Keratinocyte (primary cell): Measurements from ENCODE around the gene PRR4.

Experiments used
- CTCF ChIP-seq, 3 experiments: IDR thresholded peaks in 1 of 3; conservative IDR thresholded peaks in 1 of 3; optimal IDR thresholded peaks in 1 of 3; 2 replicates in 2 of 3; 3 replicates in 1 of 3; pipeline versions ENCODE3 to v1.5.1; 2011; ENCODE audit warnings: low read length in 3 of 3, mild to moderate bottlenecking in 3 of 3, moderate library complexity in 2 of 3, control low read depth in 1 of 3, inconsistent platforms in 1 of 3; ENCODE audit not compliant: insufficient read depth in 2 of 3; ENCODE audit errors: extremely low read depth in 1 of 3
- EZH2 ChIP-seq: IDR thresholded peaks from one replicate; pipeline ENCODE4 v1.6.1; 2012; ENCODE audit warnings: inconsistent platforms, mild to moderate bottlenecking, low read length, moderate library complexity

GRCh38 chr12:10873378-10873777 is 24.1 kb upstream of the PRR4 start:
- TF ChIP-seq CTCF (optimal IDR thresholded peaks at IDR 0.05 in 1 of 3, IDR thresholded peaks at IDR 0.05 in 1 of 3, conservative IDR thresholded peaks at IDR 0.05 in 1 of 3; ENCODE audit: extremely low read depth in 1 of 3, insufficient read depth in 2 of 3, low read length in 3 of 3) (no peak), EZH2 (no peak)
